HG03280 (cell line): ENCODE measurements around the gene JADE2.

Experiments
- ATAC-seq: cut with Tn5 transposase; IDR thresholded peaks from one replicate; pipeline ENCODE4 v1.9.1; 2021; ENCODE audit warnings: mild to moderate bottlenecking, moderate library complexity; ENCODE audit not compliant: unreplicated experiment

The JADE2 gene

DNA sequence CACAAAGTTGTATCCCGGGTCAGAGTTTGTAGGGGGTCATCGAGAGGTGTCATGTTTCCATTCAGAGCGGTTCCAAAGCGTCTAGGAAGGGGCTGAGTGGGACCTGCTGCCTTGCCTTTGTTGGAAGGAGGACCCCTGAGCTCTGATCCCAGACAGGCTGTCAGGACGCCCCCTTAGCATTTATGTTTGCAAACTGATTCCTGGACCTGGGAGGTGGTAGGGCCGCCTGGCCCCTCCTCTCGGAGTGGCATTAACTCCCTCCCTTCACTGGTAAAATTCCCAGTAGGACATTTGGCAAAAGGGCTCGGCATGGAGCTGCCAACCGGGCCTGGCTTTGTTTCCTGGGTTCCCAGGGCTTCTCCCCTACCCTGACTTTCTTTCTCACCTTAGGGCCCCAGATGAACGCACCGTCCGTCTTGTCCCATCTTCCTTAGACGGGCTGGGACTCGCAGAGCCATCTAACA is 2.5 kb downstream of the JADE2 start:
- no peak for ATAC-seq

DNA sequence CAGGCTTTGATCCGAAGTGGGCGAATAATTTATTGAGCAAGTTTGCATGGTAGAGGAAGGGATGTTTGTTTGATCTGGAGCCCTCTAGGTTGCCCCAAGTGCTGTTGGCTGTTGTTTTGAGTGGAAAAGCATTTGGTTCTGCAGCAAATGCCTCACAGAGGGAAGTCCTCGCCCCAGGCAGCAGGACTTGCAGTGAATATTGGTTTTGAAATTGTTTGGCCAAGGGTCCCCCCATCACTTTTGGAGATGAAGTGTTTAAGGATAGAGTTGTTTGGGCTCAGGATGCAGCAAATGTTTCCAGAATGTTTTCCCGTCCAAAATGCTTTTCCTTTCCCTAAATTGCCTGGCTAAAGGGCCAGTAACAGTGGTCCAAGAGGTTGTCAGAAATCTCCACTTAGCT is 3.1 kb downstream of the JADE2 start:
- ATAC-seq = no peak

DNA sequence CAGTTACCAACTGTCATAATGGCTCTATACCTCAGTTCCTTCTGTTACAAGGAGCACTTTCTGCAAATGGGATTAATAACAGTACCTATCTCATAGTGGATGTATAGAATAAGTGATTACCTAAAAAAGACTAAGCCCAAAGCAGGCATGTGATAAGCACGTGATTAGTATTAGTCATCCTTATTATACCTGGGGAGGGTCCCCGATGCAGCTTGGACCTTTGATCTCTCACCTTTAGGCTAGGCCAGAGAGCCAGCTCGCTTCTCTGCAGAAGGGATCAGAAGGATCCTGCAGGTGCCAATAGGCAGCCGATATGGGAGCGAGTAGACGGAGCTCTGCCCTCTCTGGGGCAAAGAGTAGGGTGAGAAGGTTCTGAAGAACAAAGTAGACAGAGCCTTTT is 4.0 kb downstream of the JADE2 start:
- ATAC-seq = no peak

DNA sequence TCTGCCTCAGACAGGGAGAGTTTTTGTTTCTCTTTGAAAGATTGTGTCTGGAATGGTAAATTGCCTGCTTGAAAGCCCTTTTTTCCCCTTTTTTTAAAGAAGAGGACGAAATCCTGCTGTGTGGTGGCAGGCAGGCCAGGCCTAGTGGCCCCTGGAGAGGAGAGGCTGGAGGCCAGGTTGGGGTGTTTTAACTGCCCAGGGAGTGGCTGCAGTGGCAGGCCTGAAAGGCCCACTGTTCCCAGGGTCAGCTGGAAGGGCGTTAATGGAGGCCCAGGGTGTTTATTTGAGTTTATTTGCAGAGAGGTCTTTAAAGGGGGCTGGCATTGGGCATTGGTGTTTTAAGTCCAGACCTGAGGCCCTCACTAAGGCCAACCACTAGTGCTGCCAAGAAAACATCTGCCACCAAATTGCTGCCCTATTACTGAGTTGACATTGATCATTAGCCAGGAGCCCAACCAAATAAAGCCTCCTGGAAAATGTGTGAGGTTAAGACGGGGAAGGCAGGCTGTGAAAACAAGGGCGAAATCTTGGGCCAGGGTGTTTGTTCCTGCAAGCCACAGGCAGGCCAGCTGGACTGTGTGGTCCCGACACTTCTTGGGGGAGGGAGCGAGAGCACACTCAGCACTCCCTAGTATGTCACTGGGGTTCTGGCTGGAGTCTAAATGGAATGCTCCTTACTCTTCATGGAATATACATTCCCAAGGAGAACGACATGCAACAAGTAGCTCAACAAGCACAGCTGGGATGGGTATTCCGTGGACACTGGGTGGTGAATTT is 5.0 kb downstream of the JADE2 start:
- no peak for ATAC-seq

- no peak for ATAC-seq
These were observed 7.8 kb downstream of the JADE2 start for GRCh38 chr5:134533115-134533815.

GRCh38 chr5:134534058-134534725 is 8.7 kb downstream of the JADE2 start:
- no peak for ATAC-seq

- no peak for ATAC-seq
These were observed 9.2 kb downstream of the JADE2 start for GRCh38 chr5:134534726-134535110.

- ATAC-seq = no peak
These were observed 11.4 kb downstream of the JADE2 start for GRCh38 chr5:134536876-134537275.

GRCh38 chr5:134537297-134537696 is 11.8 kb downstream of the JADE2 start:
- no peak for ATAC-seq

DNA sequence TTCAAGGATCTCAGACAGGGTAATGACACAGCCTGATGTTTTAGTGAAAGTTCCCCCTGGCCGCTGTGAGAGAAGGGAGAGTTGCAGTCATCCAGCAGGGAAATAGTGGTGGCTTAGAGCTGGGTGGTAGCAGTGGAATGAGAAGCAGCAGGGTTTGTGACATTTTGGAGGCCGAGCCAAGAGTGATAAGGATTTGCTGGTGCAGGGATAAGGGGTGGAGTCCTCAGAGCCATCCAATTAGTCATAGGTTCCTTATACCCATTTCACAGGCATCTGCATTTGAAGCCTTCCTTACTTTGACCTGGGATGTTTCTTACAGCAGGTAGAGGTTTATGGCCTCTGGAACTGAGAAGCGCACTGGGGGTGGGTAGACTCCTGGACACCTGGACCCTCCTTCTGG is 12.8 kb downstream of the JADE2 start:
- ATAC-seq = no peak

DNA sequence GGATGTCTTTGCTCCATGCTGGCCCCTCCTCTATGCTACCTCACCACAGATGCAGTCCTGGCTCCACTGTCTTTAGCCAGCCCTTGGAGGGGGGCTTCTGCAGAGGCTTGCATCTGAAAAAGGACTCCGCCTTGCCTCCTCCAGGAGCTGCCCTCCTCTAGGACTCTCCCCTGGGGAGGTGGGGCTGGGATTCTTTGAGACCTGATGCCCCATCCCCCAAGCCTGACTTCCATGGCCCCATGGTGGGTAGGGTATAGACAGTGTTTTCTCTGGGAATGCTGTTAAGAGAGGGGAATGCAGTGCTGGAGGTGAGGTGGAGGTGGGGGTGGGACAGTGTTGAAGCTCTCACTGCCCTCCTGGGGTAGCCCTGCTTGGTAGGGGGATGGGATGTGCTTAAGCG is 14.3 kb downstream of the JADE2 start:
- ATAC-seq = no peak

DNA sequence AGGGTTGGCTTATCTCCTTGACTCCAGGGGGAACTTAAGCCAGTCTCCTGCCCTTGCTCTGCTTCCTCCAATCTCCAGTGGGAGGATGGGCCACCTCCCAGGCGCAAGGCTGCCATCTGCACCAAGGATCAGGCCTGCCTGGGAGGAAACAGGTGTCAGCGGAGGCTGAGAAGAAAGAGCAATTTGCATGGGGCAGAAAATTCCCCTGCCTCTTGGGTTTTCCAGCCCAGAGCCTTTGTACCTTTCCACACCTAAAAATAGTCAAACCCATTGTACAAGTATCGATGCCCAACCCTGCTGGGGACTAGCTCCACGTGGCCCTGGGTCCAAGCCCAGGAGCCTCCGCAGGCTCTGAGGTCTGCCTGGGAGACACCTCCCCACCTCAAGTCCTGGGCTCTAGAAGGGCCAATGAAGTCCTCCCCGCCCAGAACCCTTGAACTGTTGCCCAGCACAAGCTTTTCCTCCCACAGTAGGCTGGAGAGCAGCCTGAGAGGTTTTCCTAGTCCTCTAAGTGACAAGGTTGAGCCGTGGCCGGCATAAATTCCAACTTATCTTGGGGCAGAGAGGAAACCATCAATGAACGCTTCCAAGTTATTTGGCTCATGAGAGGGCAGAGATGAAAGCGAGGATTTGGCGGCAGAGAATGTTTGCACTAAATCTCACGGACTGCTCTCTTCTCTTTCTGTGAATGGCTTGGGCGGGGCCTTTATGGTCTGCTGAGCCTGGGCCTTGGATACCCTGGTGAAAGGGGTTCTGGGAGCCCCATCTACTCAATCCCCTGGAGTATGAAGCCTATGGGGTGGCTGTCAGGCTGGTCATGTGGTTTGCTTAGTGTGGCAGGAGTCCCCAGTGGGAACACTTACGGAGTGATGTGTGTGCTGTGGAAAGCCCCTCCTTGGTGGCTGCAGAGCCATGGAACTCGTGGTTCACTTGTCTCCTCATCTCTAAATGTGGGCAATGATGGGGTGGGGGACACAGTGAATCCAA is 15.6 kb downstream of the JADE2 start:
- no peak for ATAC-seq

DNA sequence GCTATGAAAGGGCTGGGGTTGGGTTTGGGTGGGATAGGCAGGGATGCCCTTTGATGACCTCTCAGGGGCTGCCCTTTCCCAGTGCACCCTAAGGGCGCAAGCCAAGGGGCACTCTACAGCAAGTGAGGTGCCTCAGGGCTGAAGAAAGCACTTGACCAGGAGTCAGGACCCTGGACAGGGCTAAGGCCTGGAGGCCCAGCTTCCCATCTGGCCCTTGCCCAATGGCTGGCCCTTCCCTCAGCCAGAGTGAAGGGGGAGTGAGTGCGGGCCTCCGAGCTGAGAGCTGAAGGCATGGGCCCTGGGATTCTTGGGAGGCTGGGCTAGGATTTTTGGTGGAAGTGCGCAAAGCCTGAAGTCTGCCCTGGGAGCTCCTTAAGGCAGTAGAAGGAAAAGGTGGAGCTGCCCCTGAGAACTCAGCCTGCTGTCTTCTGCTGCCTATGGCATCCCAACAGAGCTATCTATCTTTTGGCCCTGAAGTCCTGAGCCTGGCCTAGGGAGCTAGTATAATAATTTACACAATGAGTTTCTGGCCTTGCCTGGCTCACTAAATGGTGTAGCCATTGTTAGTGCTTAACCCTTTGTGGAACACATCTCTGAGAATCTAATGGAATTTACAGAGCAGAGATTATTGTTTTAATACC is 16.4 kb downstream of the JADE2 start:
- ATAC-seq = no peak

DNA sequence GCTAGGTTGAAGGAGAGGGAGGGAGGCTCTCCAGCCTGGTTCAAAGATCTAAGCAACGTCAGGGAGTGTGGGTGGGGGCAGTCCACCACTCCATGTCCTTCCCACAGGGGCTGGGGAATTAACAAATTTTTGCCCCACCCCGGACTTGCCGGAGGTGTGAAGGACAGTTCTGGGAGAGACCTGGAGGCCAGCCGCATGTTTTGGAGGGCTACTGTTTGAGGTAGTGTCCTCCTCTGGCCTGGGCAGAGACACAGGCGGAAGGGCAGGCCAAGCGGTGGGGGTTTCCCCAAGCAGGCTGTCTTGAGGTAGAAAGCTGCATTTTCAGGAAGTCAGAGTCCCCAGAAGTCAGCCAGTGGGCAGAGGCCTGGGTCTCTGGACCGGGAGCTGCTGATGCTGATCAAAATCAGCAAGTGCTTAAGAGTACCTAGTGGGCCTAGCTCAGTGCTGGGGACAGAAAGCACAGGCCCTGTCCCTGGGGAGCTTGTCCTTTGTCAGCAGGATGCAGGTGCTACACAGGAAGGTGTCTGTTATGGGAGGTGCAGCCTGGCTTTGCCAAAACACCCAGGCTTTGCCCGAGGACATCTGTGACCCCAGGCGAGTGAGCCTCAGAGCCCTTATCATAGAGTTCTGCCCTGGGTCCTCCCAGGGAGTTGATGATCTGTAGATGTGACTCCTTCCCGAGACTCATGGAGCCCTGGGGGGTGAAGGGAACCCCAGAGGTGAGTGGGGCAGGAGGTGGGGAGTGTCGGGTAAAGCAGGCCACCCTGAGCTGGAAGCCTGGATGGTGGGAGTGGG is 18.5 kb downstream of the JADE2 start:
- ATAC-seq = peak; percentile 50

- no peak for ATAC-seq
These were observed 19.8 kb downstream of the JADE2 start for GRCh38 chr5:134545070-134545868.

- ATAC-seq = no peak
These were observed 21.6 kb downstream of the JADE2 start for GRCh38 chr5:134547066-134547465.

DNA sequence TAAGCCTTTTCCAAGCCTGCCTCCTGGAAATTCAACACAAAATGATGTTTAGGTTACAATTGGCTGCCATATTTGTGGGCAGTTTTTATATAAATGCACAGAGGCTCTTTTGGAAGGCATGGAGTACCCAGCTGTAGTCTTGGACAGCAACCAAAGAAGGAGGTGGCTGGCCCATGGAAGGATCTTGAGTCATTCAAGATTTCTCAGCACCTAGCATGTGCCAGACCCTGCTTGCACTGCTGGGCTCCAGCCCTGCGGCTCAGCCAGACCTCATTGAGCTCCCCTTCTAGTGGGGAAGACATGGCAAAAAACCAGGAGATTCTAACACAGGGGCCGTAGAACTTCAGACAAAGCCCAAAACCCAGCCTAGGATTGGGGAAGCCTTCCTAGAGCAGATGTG is 22.1 kb downstream of the JADE2 start:
- no peak for ATAC-seq

DNA sequence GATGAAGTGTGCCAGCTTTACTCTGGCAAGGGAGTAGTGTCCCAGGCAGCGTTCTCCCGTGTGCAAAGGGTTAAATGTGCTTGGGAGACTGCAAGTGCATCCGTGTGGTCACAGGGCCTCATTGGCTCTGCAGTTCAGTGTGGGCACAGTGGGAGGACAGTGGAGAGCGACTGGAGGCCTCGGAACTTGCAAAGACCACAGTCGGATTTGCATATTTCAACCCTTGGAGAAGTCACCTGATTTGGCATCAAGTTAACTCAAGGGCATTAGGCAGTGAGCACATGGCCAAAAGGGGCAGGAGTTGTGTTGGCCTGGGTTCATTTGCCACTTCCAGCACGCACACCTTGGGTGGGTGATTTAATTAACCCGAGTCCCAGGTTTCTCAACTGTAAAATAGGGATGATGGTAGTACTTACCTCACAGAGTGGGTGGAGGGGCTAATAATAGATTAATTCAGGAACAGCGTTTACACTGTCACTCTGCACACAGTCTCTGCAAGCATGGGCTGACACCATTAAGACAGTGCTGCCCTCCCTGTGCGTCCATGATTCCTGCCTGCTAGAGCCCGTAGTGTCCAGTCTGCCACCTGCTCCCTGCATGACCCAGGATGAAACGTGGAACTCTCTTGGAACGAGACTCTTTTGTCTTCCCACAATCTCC is 22.7 kb downstream of the JADE2 start:
- ATAC-seq = no peak
